GM19467 (cell line): ENCODE measurements around the gene FAR1.
"Not testable (repeated sequence)": the region's sequence is repeated elsewhere in the genome, so short reads cannot be mapped to it uniquely, and the experiment has no call there.

Experiments used
- ATAC-seq: cut with Tn5 transposase; IDR thresholded peaks from one replicate; pipeline ENCODE4 v1.9.1; 2021; ENCODE audit warnings: mild to moderate bottlenecking, moderate library complexity; ENCODE audit not compliant: unreplicated experiment

FAR1 gene

DNA sequence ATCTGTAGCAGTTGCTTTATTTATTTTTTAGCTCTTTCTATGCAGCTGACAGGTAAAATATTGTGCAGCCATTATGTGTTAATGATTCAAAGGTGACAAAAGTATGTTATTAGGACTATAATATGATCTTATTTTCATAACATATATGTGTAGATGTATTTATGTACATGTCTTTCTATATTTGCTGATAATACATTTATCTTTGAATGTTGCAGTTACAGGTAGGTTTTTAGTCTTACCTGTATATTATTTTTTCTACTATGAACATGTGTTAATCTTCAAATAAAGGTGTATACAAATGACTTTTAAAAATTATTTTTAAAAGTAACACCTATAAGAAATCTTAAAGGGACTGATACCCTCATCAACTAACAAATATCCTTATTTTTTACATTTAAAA, 33.6 kb downstream of the FAR1 start:
- ATAC-seq = no peak

DNA sequence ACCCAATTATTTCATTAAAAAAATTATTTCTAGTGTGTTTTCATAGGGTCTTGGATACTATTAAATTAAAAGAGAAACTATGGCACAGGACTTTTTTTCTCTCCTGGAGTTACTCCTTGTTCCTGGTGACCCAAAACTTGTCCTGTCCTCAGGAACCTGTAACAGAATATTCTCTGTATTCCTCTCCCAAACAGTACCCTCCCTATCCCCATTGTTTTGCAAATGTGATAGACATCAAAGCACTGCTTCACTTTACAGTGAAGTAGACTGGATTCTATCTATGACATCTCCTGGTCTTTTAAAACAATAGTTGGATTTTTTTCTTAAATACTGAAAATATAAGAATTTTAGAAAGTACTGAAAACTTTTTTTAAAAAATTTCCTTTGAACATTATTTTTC, 37.2 kb downstream of the FAR1 start:
- no peak for ATAC-seq

GRCh38 chr11:13713982-13714381, 45.5 kb downstream of the FAR1 start:
- ATAC-seq = no peak

- no peak for ATAC-seq
Observed at GRCh38 chr11:13717331-13717730, 48.9 kb downstream of the FAR1 start.

DNA sequence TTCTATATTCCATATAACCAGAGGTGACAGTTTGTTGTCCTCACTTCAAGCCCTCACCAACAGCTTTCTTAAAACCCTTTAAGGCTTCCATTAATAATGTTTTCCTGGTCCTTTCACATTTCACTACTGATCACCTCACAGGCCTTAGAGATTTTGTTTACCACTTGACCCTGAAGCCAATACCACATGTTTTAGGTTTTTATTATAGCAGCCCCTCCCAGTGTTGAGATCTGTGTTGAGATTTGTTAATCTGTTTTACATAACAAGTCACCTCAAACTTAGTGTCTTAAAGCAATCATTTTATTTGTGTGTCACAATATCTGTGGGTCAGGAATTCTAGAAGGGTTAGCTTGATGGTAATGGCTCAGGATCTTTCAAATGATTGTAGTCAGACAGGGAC, 49.9 kb downstream of the FAR1 start:
- no peak for ATAC-seq

GRCh38 chr11:13720940-13721339, 52.5 kb downstream of the FAR1 start:
- no peak for ATAC-seq

- no peak for ATAC-seq
Observed at GRCh38 chr11:13721760-13722159, 53.3 kb downstream of the FAR1 start.

GRCh38 chr11:13726456-13726855, 58.0 kb downstream of the FAR1 start:
- no peak for ATAC-seq

- no peak for ATAC-seq
Observed at GRCh38 chr11:13728076-13728475, 59.6 kb downstream of the FAR1 start.

GRCh38 chr11:13734530-13734929, 66.1 kb downstream of the FAR1 start:
- ATAC-seq = no peak

DNA sequence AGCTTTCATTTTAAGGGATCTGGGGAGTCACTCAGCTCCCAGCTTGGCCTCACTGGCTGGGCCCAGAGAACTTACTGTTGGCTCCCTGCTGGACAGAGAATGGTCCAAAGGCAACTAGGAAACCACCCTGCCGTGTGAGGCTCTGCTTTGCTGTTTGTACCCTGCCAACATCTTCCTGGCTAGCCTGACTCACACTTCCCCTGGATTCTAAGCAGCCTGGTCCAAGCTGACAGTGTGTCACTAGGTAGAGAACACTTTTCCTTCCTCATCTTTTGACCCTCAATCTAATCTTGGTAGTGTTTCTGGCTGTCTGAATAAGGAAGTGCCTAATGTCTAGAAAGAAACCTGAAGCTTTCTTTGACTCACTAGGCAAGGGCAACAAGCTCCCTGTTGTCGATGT, 76.7 kb downstream of the FAR1 start:
- ATAC-seq = no peak

- not testable (repeated sequence) for ATAC-seq
Observed at GRCh38 chr11:13753316-13753715, 84.8 kb downstream of the FAR1 start.

GRCh38 chr11:13759050-13759449, 90.6 kb downstream of the FAR1 start:
- no peak for ATAC-seq

DNA sequence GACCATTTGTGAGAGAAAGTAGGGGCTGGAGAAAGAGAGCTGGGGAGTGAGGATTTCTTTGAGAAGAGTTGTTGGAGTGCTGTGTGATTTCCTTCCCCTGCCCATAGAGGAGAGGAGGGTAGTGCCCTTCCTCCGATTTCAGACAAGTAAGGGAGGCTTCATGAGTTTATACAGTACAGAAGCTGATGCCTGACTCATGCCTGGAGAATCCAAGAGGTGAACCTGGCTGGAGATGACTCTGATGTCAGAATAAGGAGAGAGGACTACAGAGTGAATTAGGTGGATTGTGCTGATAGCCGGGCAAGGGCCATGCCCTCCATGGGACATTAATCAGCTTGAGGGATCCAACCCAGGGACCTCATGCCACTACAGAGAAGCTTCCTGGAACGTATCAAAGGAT, 91.6 kb downstream of the FAR1 start:
- ATAC-seq = no peak

- ATAC-seq = no peak
Observed at GRCh38 chr11:13761250-13761649, 92.8 kb downstream of the FAR1 start.

GRCh38 chr11:13761716-13762115, 93.2 kb downstream of the FAR1 start:
- no peak for ATAC-seq

DNA sequence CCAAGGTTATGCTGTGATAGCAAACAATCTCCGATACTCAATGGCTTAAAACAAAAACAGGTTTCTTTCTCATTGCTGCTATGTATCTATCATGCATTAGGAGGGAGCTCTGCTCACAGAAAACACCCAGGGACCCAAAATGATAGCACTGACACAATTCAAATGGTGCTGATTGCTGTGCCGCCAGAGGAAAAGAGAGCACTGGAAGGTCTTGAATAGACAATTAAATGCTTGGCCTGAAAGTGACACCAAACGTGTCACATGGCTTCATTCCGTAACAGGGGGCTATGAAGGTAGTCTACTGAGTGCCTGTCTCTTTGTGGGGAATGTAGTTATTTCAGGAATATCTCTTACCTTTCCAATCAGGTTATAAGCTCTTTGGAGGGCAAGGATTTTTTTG, 94.2 kb downstream of the FAR1 start:
- ATAC-seq = no peak

- ATAC-seq = no peak
Observed at GRCh38 chr11:13763341-13763740, 94.9 kb downstream of the FAR1 start.

DNA sequence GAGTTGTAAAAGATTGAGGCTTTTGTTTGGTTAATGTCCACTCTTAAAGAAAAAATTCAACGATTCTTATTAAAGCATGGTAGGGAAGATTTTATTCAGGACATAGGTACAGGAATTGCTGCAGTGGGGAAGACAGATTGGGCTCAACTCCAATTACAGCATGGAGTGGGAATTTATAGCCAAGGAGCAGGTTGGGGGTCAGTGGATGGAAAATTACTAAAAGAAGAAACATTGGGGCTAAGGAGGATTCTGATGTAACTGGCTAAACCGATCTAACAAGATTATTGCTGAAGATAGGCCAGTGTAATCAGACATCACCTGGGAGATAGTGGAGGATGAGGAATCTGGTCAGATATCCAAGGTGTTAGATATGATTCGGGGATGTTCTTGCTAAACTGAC, 97.4 kb downstream of the FAR1 start:
- no peak for ATAC-seq

DNA sequence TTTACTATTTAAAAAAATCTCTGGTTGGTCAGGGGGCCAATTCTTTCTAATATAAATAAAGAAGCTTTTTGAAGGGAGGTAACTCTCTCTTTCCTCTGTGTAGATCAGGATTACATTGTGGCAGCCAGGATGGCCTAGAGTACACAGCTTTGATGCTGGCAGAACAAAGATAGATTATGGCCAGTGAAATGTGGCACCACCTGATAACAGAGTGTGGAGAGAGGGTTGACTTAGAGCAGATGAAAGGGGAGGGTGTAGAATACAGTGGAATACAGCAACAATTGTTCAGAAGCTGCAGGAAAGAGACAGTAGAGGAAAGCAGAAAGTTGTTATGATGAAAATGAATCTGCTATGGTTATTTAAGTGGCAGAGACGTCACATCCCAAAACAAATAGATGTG, 99.0 kb downstream of the FAR1 start:
- ATAC-seq = no peak

GRCh38 chr11:13769188-13769587, 100.7 kb downstream of the FAR1 start:
- ATAC-seq = no peak

DNA sequence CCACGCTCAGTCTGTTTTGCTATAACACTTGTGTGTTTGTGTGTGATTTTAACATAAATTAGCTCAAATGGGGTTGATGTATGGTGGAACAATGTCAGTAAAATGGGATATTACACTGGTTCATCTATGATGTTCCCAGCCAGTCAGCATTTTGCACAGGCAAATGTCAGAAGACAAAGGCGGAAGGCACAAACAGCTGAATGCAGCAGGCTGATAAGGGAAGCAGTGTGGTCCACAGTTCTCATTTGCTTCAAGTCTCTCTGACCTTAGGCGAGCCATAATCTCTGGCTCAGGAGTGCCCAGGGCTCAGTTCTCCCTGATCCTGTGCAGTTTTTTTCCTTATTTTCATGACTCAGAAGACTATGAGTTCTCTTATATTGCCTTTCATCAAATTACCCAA, 102.7 kb downstream of the FAR1 start:
- no peak for ATAC-seq

DNA sequence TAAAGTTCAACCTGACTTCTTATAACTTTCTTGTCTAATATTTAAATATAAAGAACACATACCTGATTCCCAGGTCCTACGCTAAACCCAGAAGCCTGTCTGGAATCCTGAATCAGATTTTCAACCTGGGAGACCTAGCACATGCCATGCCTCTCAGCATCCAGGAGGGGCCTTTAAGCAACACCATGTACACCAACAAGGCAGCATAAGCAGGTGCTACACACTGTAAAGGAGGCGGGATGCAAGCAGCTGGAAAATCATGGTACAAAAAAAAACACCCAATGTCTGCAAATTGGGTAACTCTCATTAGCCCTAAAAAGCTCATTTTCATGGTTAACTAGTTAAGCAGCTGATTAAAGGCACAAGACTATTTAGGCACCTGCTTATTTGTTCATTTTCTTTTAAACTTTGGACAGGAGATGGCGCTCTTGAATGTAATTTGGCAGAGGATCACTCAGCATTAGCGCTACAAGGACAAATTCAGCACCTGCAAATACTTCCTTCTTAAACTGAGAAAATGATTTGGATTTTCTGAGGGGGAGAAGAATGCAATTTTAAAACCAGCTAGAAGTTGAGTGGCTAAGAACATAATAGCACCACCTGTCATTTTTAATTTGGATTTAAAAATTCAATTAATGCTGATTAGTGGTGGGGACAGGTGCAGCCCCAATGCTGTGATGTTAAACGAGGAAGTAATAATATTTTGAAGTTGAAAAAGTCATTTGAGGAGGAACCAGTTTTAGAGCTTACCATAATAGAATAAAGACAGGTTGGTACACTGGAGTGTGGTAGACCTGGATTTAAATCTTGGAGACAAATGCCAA, 104.0 kb downstream of the FAR1 start:
- peak; percentile 60 for ATAC-seq
